Caco-2 (cell line): ENCODE data around the gene SEC31B. TPM values are rescaled to one million over a fixed set of nuclear protein-coding genes. Genes with fewer than 3 reads are reported as not detected.

Source experiments
- BruUV-seq: library from RNA; stranded (reverse); fragments of 400-500 nt; replicated peaks from 2 replicates; lab custom pipeline; 2021; lab: Mats Ljungman, UMichigan
- CTCF ChIA-PET: fragments of 300-600 bp; sonication (Branson Sonifier 250); formaldehyde crosslinking; loops from one replicate; lab custom pipeline; 2022; ENCODE audit warnings: antibody characterized with exemption; lab: Charles Lee
- POLR2A ChIA-PET: fragments of 300-600 bp; sonication (Branson Sonifier 250); formaldehyde crosslinking; loops from one replicate; lab custom pipeline; 2022; ENCODE audit warnings: antibody characterized with exemption; lab: Charles Lee
- DNase-seq, 2 experiments: peaks; one replicate each; pipeline versions ENCODE4 v3.0.0 to v3.0.0-alpha.2; 2020 to 2022
- H3K27me3 ChIP-seq: replicated peaks from 2 replicates; pipeline ENCODE4 v1.6.0; 2011; ENCODE audit warnings: low read length; ENCODE audit not compliant: control insufficient read depth, insufficient read depth
- H3K36me3 ChIP-seq: 2 replicates; pipeline ENCODE4 v1.5.1; 2011; ENCODE audit warnings: low read length; ENCODE audit not compliant: control insufficient read depth, insufficient read depth
- H3K4me1 ChIP-seq: fragments of 250-450 bp; sonication (Bioruptor Pico); 2 replicates; pipeline ENCODE4 v1.5.1; 2020; ENCODE audit warnings: mild to moderate bottlenecking
- H3K4me3 ChIP-seq: 2 replicates; pipeline ENCODE4 v1.5.1; 2011; ENCODE audit warnings: low read depth, mild to moderate bottlenecking, control low read depth, low read length
- H3K9me3 ChIP-seq: fragments of 250-450 bp; sonication (Bioruptor Pico); 2 replicates; pipeline ENCODE4 v1.5.1; 2020; ENCODE audit warnings: mild to moderate bottlenecking, moderate library complexity
- H3K27ac Mint-ChIP-seq: one replicate; pipeline ENCODE4 v1.8.0; 2022; ENCODE audit warnings: mixed read lengths; ENCODE audit not compliant: unreplicated experiment
- H3K27me3 Mint-ChIP-seq: one replicate; pipeline ENCODE4 v1.8.0; 2022; ENCODE audit warnings: mixed read lengths; ENCODE audit not compliant: insufficient read depth, unreplicated experiment
- H3K36me3 Mint-ChIP-seq: one replicate; pipeline ENCODE4 v1.8.0; 2022; ENCODE audit warnings: mild to moderate bottlenecking, mixed read lengths; ENCODE audit not compliant: insufficient read depth, unreplicated experiment
- H3K4me1 Mint-ChIP-seq: one replicate; pipeline ENCODE4 v1.8.0; 2022; ENCODE audit warnings: low read depth, mixed read lengths; ENCODE audit not compliant: unreplicated experiment
- H3K4me3 Mint-ChIP-seq: one replicate; pipeline ENCODE4 v1.8.0; 2022; ENCODE audit warnings: mild to moderate bottlenecking, moderate library complexity, mixed read lengths; ENCODE audit not compliant: unreplicated experiment
- H3K9me3 Mint-ChIP-seq: one replicate; pipeline ENCODE4 v1.8.0; 2022; ENCODE audit warnings: mixed read lengths; ENCODE audit not compliant: unreplicated experiment
- intact Hi-C: fragments of 100-400 bp; cut with micrococcal nuclease; formaldehyde crosslinking; loops from one replicate; pipeline ENCODE4 v1.10.0; 2022; ENCODE audit not compliant: unreplicated experiment
- total RNA-seq: library from RNA; stranded (reverse); gene quantifications from 2 replicates; pipeline ENCODE4 v1.2.3, GENCODE V29; 2022
- TF ChIP-seq, protein P1 (sequence below), 2 experiments: fragments of 200-600 bp in 1 of 2; IDR thresholded peaks; 1 replicate in 1 of 2; 2 replicates in 1 of 2; pipeline versions ENCODE4 v1.5.1 to v1.8.0; 2011 to 2022; ENCODE audit warnings: antibody characterized with exemption in 1 of 2, control low read depth in 1 of 2, inconsistent platforms in 1 of 2, low read depth in 1 of 2, low read length in 1 of 2, mild to moderate bottlenecking in 1 of 2, moderate library complexity in 1 of 2; ENCODE audit not compliant: insufficient read depth in 1 of 2, severe bottlenecking in 1 of 2, unreplicated experiment in 1 of 2

Gene SEC31B
- total RNA-seq, 1 experiment from 2014 or later, result 5.1 TPM

DNA sequence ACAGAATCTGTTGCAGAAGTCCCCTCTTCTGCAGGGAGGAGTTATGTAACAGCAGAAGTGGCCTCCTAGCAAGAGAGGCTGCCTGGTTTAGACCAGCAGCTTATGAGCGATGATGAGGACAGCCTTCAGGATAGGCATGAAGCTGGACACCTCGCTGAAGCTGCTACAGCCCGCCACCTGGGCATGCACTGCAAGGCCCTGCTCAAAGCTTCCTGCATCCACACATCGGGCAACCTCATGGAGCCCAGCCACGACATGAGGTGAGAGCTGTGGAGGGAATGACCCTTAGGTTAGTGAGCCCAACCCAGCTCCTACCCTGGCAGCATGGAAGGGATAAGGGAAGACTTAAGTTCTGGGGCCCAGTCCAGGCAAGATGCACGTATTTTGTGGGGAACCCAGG, 32.1 kb downstream of the SEC31B start:
- Histone ChIP-seq H3K9me3 (no peaks in the 10 kb centered on the region), H3K27me3 (no peaks in the 10 kb centered on the region), H3K4me3 (no peak overlapping the region), H3K36me3 (no peaks in the 10 kb centered on the region), H3K4me1 (no peaks in the 10 kb centered on the region)
- intact Hi-C loops, result no loop called here
- ChIA-PET POLR2A (no interaction called here), CTCF (no interaction called here)
- H3K36me3 Mint-ChIP-seq, result peaks cover 1% of the 10 kb centered on the region
- H3K27ac Mint-ChIP-seq, result no peak overlapping the region
- no peak for DNase-seq
- H3K4me1 Mint-ChIP-seq, result peaks cover 7% of the 10 kb centered on the region
- no peaks in the 10 kb centered on the region for H3K27me3 Mint-ChIP-seq
- no peak overlapping the region for H3K4me3 Mint-ChIP-seq
- no peaks in the 10 kb centered on the region for H3K9me3 Mint-ChIP-seq
- TF ChIP-seq, protein P1, sequence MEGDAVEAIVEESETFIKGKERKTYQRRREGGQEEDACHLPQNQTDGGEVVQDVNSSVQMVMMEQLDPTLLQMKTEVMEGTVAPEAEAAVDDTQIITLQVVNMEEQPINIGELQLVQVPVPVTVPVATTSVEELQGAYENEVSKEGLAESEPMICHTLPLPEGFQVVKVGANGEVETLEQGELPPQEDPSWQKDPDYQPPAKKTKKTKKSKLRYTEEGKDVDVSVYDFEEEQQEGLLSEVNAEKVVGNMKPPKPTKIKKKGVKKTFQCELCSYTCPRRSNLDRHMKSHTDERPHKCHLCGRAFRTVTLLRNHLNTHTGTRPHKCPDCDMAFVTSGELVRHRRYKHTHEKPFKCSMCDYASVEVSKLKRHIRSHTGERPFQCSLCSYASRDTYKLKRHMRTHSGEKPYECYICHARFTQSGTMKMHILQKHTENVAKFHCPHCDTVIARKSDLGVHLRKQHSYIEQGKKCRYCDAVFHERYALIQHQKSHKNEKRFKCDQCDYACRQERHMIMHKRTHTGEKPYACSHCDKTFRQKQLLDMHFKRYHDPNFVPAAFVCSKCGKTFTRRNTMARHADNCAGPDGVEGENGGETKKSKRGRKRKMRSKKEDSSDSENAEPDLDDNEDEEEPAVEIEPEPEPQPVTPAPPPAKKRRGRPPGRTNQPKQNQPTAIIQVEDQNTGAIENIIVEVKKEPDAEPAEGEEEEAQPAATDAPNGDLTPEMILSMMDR (IDR thresholded peaks at IDR 0.05; ENCODE audit: insufficient read depth in 1 of 2, low read depth in 1 of 2, low read length in 1 of 2, severe bottlenecking in 1 of 2, unreplicated experiment in 1 of 2), result no peak
- BruUV-seq, result no TSS peak

DNA sequence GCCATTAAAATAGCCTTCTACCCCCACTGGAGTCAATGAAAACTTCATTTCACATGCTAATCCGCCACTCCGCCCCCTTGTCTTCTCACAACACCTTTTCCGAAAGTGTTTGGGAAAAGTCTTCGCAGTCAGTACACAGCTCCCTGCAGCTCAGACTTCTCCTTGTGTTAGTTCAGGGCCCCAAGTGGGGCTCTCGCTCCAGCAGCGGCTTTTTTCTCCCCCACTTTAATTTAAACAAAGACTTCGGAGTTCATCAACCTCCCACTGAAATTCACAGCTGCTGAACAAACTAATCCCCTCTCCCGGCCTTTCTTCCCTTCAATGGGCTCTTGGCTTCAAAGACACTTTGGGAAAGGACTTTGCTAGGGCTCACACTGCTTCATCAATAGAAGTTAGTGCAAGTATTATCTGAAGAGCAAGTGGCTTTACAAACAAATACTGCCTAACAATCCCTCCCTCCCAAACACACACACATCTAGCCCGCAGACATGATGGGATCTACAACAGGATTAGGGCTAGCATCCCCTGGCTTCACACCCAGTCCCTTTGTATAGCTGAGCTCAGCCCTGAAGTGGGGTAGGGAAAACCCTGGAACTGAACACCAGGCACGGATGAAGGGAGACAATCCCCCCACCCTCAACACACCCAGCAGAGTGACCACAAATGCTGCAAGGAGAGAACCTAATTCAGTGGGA, 33.7 kb downstream of the SEC31B start:
- H3K4me1 ChIP-seq, result no peaks in the 10 kb centered on the region
- Mint-ChIP-seq H3K36me3 (peaks cover 7% of the 10 kb centered on the region), H3K4me3 (no peak overlapping the region), H3K27me3 (peaks cover 2% of the 10 kb centered on the region), H3K4me1 (peaks cover 13% of the 10 kb centered on the region), H3K27ac (no peak overlapping the region), H3K9me3 (no peaks in the 10 kb centered on the region)
- H3K4me3 ChIP-seq, result no peak overlapping the region
- DNase-seq, result no peak
- TF ChIP-seq, protein P1 (IDR thresholded peaks at IDR 0.05; ENCODE audit: insufficient read depth in 1 of 2, low read depth in 1 of 2, low read length in 1 of 2, severe bottlenecking in 1 of 2, unreplicated experiment in 1 of 2), result no peak
- H3K36me3 ChIP-seq, result no peaks in the 10 kb centered on the region
- ChIA-PET POLR2A (no interaction called here), CTCF (interaction anchor here (1.0 kb wide), 1 partner anchor 33 kb away, joined by 3 read pairs; no protein-coding TSS in a partner anchor)
- no TSS peak for BruUV-seq
- no peaks in the 10 kb centered on the region for H3K9me3 ChIP-seq
- intact Hi-C loops, result no loop called here
- no peaks in the 10 kb centered on the region for H3K27me3 ChIP-seq

DNA sequence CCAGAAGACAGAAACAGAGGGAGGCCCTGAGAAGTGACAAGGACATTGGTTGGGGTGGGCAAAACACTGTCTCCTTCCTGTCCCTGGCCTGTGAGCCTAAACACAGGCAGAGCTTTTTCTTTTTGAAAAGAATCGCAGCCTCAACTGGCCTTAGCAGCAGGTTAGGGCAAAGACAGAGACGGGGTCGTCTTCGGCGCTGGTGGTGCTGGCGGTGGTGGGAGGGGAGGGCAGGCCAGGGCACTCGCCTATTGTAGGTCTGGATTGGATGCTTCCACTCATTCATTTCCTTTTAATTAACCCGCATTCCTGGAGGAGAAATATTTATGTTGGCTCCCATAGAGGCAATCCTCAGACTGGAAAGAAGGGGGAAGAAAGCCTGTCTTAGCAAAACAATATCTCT, 34.3 kb downstream of the SEC31B start:
- Mint-ChIP-seq H3K27ac (no peak overlapping the region), H3K9me3 (no peaks in the 10 kb centered on the region), H3K4me3 (no peak overlapping the region), H3K27me3 (peaks cover 4% of the 10 kb centered on the region), H3K36me3 (peaks cover 7% of the 10 kb centered on the region), H3K4me1 (peaks cover 13% of the 10 kb centered on the region)
- CTCF ChIA-PET, result interaction anchor here (1.0 kb wide), 1 partner anchor 33 kb away, joined by 3 read pairs; no protein-coding TSS in a partner anchor
- POLR2A ChIA-PET, result no interaction called here
- no peak for DNase-seq
- Histone ChIP-seq H3K4me3 (no peak overlapping the region), H3K27me3 (no peaks in the 10 kb centered on the region; the same call in 1 of the 2 replicates), H3K4me1 (no peaks in the 10 kb centered on the region), H3K9me3 (no peaks in the 10 kb centered on the region), H3K36me3 (no peaks in the 10 kb centered on the region)
- intact Hi-C loops, result no loop called here
- TF ChIP-seq, protein P1 (IDR thresholded peaks at IDR 0.05; ENCODE audit: insufficient read depth in 1 of 2, low read depth in 1 of 2, low read length in 1 of 2, severe bottlenecking in 1 of 2, unreplicated experiment in 1 of 2), result no peak
- no TSS peak for BruUV-seq
